ENCODE data around the gene GAL3ST1.
"Not testable (repeated sequence)": the region's sequence is repeated elsewhere in the genome, so short reads cannot be mapped to it uniquely, and the experiment has no call there.

GAL3ST1 gene

GRCh38 chr22:30574095-30574981, at the start of gene GAL3ST1:
TSS of gene GAL3ST1 (minus strand) at chr22:30574665. CDS start at chr22:30557392, 17,273 bp downstream.
- DNase-seq: no peak

DNA sequence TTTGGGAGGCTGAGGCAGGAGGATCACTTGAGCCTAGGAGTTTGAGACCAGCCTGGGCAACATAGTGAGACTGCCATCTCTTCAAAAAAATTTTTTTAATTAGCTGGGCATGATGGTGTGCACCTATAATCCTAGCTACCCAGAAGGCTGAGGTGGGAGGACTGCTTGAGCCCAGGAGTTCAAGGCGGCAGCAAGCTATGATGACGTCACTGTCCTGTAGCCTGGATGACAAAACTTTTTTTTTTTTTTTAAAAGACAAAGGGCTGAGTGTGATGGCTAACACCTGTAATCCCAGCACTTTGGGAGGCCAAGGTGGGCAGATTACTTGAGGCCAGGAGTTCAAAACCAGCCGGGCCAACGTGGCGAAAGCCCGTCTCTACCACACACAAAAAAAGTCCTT, 45.4 kb upstream of the GAL3ST1 start:
- DNase-seq: not testable (repeated sequence)

DNA sequence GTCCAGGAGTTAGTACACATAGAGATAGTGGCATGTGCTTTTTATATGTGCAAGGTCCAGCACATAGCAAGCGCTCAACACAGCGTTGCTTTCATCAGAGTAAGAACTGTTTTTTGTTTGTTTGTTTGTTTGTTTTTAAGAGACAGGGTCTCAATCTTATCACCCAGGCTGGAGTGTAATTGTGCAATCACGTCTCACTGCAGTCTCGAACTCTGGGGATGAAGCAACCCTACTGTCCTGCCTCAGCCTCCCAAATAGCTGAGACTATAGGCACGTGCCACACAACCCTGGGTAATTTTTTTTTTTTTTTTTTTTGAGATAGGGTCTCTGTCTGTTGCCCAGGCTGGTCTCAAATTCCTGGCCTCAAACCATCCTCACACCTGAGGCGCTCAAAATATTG, 43.4 kb upstream of the GAL3ST1 start:
- no peak for DNase-seq

DNA sequence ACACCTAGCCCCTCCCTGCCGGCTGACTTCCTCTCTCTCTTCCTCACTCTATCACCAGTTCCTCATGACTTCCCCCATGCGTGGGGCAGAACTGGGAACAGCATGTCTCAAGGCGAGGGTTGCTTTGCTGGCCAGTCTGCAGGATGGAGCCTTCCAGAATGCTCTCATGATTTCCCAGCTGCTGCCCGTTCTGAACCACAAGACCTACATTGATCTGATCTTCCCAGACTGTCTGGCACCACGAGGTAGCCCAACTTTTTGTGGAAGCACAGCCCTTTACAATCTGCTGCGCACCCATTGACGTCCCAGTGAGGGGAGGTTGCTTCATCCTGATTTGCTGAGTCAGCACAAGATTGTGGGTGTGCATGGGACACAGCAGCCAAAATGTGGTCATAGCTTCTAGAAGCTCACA, 41.1 kb upstream of the GAL3ST1 start:
- DNase-seq: no peak

GRCh38 chr22:30614879-30615278, 40.4 kb upstream of the GAL3ST1 start:
- DNase-seq: no peak

- no peak for DNase-seq
Observed at GRCh38 chr22:30614268-30614667, 39.8 kb upstream of the GAL3ST1 start.

- no peak for DNase-seq
Observed at GRCh38 chr22:30612789-30613188, 38.3 kb upstream of the GAL3ST1 start.

GRCh38 chr22:30611197-30611596, 36.7 kb upstream of the GAL3ST1 start:
- no peak for DNase-seq

DNA sequence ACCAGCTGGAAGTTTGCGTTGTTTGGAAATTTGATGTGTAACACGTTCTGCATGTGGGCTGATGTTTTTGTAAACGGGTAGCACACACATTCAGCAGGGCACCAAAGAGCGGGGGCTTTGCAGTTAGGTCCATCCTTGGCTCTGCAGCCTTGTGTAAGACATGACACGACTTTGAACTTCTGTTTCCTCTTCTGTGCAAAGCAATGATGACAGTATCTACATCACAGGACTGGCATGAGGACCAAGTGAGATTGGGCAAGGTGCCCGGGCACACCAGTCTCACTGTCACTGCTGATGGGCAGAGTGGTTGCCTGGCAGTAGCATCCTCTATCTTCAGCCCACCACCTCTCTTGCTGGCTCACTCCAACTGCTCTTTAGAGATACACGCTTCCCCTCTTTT, 35.8 kb upstream of the GAL3ST1 start:
- DNase-seq: no peak

DNA sequence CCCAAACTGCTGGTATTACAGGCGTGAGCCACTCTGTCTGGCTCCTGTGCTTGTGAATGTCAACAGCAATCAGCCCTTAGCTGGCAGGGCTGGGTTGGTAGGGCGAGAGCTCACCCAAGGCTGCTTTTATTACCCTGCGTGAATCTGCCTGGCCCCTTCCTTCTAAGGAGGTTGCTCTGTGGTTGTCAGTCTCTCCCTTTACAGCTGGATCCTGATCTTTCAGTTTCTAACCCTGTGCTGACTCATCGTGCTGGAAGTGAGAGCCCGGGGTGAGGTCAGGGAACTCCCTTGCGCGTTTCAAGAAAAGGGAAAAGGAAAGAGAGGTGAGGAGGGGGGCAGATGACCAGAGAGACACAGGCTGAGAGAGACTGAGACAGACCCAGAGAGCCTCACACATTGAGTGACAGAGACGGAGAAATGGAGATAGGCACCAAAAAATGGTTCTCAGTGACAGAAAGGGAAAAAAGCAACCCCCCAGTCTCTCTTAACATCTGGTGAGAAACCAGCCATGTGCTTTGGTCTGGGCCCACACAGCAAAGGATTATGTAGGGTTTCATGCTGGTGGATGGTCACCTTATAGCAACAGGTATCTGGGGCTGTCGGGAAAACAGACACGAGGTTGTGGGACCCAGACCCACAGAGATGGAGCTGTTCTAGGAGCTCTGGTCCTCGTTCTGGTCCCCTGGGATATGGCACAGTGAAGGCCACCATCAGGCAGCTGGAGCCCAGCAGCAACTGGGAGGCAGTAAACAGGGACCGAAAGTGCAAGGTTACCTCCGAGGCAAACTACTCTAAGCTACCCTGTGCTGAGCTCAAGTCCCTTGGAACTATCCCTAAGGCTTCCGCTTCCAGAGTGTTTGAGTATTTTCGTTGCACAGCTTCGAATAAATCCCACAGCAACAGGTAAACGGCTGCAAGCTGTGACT, 35.1 kb upstream of the GAL3ST1 start:
- DNase-seq: no peak

DNA sequence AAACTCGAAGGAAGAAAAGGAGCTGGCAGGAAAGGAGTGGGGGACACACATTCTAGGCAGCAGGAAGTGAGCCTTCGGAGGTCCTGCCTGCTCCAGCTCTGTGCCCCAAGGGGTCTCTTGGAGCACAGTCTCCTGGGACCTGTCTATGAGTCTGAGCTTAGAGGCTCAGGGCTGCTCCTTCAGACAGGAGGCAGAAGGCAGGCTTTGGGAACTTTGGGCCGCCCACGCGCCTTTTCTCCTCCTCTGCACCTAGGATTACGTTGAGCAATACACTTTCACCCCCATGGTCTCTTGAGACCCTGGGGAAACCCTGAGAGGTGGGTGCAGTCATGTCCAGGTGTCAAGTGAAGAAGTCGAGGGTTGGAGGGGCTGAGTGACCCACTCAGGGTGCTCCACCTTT, 33.5 kb upstream of the GAL3ST1 start:
- DNase-seq: no peak

GRCh38 chr22:30607300-30607930, 33.0 kb upstream of the GAL3ST1 start:
- DNase-seq: no peak

- peak; percentile 12 to 20 for DNase-seq
Observed at GRCh38 chr22:30606455-30607299, 32.2 kb upstream of the GAL3ST1 start, which contains the start of gene TCN2. TSS of gene TCN2 (plus strand) at chr22:30607174. CDS start at chr22:30607332, 158 bp downstream.

DNA sequence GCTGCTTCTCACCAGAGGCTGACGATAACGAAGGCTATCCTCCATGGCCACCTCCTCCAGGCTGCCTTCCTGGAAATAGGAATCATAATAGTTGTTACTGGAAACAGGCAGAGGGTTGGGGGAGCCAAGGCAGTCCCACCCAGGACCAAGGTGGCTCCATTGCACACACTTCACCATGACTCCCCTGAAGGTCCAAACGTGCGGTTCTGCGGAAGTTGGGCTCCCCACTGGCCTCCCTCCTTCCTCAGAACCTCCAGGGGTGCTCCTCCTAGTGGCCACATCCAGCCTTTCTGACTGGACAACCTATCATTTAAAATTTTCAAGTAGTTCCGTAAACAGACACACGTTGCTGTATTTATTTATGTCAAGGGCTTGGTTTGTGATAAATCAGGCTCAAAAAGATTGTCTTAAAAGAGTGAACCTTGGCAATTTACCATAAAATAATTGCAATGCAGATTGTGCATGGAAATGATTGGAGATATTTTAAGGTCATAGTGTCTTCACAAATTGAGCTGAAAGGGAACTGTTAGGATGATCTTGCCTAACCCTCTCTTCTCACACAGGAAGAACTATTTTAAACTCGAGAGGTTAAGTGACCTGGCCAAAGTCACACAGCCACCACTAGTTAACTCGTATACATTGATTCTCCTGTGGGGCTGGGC, 31.1 kb upstream of the GAL3ST1 start:
- peak; percentile 16 to 22 for DNase-seq

- DNase-seq: no peak
Observed at GRCh38 chr22:30604723-30605122, 30.3 kb upstream of the GAL3ST1 start.

DNA sequence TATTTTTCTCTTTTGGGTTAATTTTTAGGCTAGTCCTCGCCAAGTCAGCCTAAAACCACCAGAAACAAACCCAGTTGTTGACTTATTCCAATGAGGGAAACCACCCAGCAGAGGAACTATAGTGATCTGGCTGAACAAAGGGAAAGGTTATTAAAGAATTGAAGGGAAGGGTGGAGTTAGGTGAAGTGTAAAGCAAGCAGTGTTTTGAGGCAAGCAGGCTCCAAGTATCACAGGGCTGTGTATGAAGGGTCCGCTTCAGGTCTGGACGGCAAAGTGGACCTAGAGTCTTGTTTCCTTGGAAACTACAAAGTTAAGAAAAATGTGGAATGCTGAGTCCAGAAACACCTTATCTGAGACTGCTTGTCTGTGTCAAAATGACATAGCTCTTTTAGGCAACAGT, 29.3 kb upstream of the GAL3ST1 start:
- DNase-seq: no peak

- DNase-seq: peak in 1 of 2 experiments; percentile 15
Observed at GRCh38 chr22:30602049-30602448, 27.6 kb upstream of the GAL3ST1 start.

GRCh38 chr22:30601464-30601863, 27.0 kb upstream of the GAL3ST1 start:
- no peak for DNase-seq

GRCh38 chr22:30600921-30601320, 26.5 kb upstream of the GAL3ST1 start:
- DNase-seq: no peak

DNA sequence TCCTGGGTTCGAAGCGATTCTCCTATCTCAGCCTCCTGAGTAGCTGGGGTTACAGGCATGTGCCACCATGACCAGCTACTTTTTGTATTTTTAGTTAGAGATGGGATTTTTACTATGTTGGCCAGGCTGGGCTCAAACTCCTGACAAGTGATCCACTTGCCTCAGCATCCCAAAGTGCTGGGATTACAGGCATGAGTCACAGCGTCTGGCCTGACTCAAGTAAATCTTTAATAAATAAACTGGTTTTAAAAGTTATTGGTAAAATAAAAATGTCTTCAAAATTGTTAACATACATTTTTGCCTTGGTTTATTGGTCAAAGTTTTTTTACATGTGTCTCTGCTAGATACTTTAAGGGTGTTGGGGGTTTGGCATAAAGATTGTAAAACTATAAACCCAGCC, 24.5 kb upstream of the GAL3ST1 start:
- DNase-seq: no peak

GRCh38 chr22:30596886-30597285, 22.4 kb upstream of the GAL3ST1 start:
- no peak for DNase-seq

DNA sequence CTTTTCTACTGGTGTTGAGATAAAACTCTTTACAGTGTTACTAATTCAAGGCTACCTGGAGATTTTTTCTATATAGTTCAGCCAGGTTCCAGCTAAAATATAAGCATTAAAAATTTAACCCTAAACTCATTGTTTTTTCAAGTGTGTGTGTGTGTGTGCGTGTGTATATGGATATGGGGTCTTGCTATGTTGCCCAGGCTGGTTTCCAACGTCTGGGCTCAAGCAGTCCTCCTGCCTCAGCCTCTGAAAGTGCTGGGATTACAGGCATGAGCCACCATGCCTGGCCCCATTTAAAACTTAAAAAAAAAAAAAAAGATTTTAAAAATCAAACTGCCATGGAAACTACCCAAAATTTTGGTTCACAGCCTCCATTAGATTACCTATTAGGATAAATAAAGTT, 21.7 kb upstream of the GAL3ST1 start:
- no peak for DNase-seq

All from stimulated activated CD4-positive, alpha-beta T cell treated with anti-CD3 and anti-CD28 coated beads, Interleukin-4, amount 100 ng/mL, for 4 hours (primary cell).